ENCODE results near the gene AEN.
A peak's percentile ranks its signal among the peaks of the same experiment; 100 is the strongest.

DNA sequence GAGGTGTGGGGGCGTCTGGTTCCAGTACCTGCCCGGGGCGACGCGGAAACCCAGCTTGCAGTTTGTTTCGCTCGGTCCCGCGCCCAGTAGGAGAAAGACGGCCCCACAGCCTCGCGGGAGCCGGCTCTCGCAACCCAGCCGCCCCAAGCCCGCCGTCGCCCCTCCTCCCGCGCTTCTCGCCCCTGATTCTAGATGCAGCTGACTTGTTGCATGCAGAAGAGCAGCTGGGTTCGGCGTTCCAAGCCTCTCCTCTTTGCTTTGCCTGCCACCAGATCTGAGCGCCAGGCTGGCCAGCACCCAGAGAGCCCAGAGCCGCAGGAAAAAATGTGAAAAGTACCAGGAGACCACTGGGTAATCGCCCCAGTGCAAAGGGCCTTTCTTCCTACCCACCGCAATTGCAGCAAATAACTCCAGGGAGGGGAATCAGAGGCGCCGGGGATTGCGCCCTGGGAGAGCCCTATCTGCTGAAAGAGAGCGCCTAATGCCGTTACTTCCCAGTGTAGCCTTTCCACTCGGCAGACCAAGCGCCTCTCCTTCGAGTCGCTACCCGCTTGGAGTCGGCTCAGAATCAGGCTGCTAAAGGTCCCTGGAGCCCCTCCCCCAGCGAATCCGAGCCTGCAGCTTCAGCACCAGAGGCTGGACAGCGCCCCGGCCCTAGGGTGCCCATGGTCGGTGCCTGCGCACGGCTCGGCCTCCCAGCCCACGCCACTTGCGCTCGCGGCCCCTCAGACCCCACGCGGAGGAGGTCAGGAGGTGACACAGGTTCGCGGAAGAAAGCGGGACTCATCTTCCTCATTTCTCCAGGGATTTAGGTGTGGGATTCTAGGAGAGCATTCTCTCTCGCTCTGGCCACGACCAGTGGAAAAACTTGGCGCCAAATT lies 15.7 kb upstream of the AEN start:
- TF ChIP-seq SUZ12 (IDR thresholded peaks at IDR 0.05; ENCODE audit: extremely low read depth, insufficient read depth, insufficient read length) (peak; percentile 99), YY1 (IDR thresholded peaks at IDR 0.05; ENCODE audit: insufficient read depth, insufficient read length) (no peak)

Data from NT2/D1 (cell line).